Measurements from ENCODE around the gene CREB3. TPM values are rescaled to one million over a fixed set of nuclear protein-coding genes. Genes with fewer than 3 reads are reported as not detected.

CREB3 gene
- total and polyA plus RNA-seq, 9 donors, result 23.5 to 30.7 (median 26.6) TPM

DNA sequence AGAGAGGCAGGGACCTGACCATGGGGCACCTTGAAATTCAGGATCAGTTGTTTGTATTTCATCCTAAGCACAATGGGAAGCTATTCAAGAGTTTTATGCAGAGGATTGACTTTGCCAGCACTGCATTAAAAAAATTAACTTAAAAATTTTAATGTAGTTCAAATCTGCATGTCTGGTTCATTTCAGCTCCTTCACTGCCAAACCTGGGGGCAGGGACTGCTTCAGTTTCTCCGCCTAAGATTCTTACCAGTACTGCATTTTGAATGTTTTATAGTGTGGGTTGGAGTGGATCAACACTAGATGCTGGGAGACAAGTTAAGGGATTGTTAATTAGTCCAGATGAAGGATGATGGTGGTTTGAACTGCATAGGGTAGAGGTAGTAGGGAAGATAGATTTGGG, 37.3 kb downstream of the CREB3 start:
- WGBS (ENCODE audit: insufficient coverage), result no CpG with 5 or more reads among the region's 1 CpG
- no peaks in the 10 kb centered on the region for H3K36me3 ChIP-seq (ENCODE audit: control insufficient read depth, insufficient read depth, low read length)

DNA sequence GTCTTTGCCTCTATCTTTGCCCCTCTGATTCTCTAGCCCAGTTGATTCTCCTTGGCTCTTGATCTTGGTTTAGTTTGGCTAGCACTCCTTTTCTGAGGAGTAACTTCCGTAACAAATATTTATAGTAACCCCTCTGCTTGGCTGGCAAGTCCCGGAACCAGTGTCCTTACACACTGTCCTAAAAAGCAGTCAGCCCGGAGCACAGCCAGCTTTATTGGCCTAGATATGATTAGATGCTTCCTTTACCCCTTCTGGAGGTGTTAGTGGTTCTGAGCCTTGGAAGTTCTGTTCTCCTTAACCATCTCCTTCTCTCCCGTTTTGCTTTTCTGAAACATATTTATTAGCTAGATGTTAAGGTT, 38.6 kb downstream of the CREB3 start:
- DNase-seq, result no peak
- H3K4me3 ChIP-seq (ENCODE audit: low read length), result no peak overlapping the region
- WGBS (ENCODE audit: insufficient coverage), result no CpG with 5 or more reads among the region's 4 CpGs

More for the DNA sequence above, 37.3 kb downstream of the CREB3 start:
- H3K9me3 ChIP-seq (replicated peaks; ENCODE audit: control insufficient read depth, low read depth, low read length), result no peaks in the 10 kb centered on the region
- H3K4me3 ChIP-seq (ENCODE audit: low read length), result no peak overlapping the region
- no peak overlapping the region for H3K27ac ChIP-seq (ENCODE audit: low read length)
- no peak for DNase-seq
- H3K4me1 ChIP-seq (ENCODE audit: control insufficient read depth, insufficient read depth, low read length), result peaks cover 7% of the 10 kb centered on the region
- no peaks in the 10 kb centered on the region for H3K27me3 ChIP-seq (ENCODE audit: control insufficient read depth, insufficient read depth, low read length)

DNA sequence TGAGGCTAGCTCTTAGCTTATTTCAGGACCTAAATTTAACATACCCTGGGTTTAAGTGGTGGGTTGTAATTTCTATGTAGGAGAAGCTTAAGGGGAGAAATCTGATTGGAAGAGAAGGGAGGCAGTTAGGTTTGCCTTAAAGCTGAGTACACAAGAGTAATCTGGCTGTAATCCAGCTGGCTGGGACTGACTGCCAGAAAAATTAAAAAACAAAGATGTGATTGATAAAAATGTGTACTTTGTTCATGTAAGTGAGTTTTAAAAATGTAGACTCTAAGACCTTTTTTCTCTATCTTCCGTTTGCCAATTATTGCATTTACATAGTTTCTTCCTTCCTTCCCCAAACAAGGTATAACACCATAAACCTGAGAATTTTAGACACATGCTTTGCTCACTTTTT, 39.1 kb downstream of the CREB3 start:
- H3K27me3 ChIP-seq (ENCODE audit: control insufficient read depth, insufficient read depth, low read length), result no peaks in the 10 kb centered on the region
- peaks cover 10% of the 10 kb centered on the region for H3K4me1 ChIP-seq (ENCODE audit: control insufficient read depth, insufficient read depth, low read length)
- peak; percentile 50 for DNase-seq
- no peak overlapping the region for H3K4me3 ChIP-seq (ENCODE audit: low read length)
- H3K27ac ChIP-seq (ENCODE audit: low read length), result no peak overlapping the region
- H3K9me3 ChIP-seq (replicated peaks; ENCODE audit: control insufficient read depth, low read depth, low read length), result no peaks in the 10 kb centered on the region
- H3K36me3 ChIP-seq (ENCODE audit: control insufficient read depth, insufficient read depth, low read length), result no peaks in the 10 kb centered on the region
- no CpG with 5 or more reads among the region's 1 CpG for WGBS (ENCODE audit: insufficient coverage)

More for the DNA sequence above, 38.6 kb downstream of the CREB3 start:
- peaks cover 10% of the 10 kb centered on the region for H3K4me1 ChIP-seq (ENCODE audit: control insufficient read depth, insufficient read depth, low read length)
- no peaks in the 10 kb centered on the region for H3K9me3 ChIP-seq (replicated peaks; ENCODE audit: control insufficient read depth, low read depth, low read length)
- H3K27me3 ChIP-seq (ENCODE audit: control insufficient read depth, insufficient read depth, low read length), result no peaks in the 10 kb centered on the region
- no peak overlapping the region for H3K27ac ChIP-seq (ENCODE audit: low read length)
- H3K36me3 ChIP-seq (ENCODE audit: control insufficient read depth, insufficient read depth, low read length), result no peaks in the 10 kb centered on the region

DNA sequence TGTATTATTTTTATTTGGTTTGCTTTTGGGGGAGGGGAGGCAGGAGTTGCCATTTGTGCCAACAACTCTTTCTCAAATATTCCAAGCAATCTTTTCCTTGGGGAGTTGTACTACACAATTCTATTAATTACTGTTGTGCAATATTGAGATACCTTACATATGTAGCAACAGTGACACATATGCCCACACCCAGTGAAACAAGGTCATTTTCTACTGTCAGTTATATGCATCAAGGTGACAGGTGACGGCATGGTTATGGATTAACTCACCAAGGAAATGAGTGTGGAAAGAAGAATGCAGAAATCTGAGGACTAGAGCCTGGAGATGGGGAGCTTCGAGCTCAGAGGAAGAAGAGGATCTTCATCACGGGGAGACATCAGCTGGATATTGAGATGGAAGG, 39.5 kb downstream of the CREB3 start:
- no peaks in the 10 kb centered on the region for H3K9me3 ChIP-seq (replicated peaks; ENCODE audit: control insufficient read depth, low read depth, low read length)
- 81% methylated on average over 3 of the region's 3 CpGs for WGBS (ENCODE audit: insufficient coverage)
- H3K4me3 ChIP-seq (ENCODE audit: low read length), result no peak overlapping the region
- H3K4me1 ChIP-seq (ENCODE audit: control insufficient read depth, insufficient read depth, low read length), result peaks cover 10% of the 10 kb centered on the region
- no peak overlapping the region for H3K27ac ChIP-seq (ENCODE audit: low read length)
- no peak for DNase-seq
- no peaks in the 10 kb centered on the region for H3K36me3 ChIP-seq (ENCODE audit: control insufficient read depth, insufficient read depth, low read length)
- H3K27me3 ChIP-seq (ENCODE audit: control insufficient read depth, insufficient read depth, low read length), result no peaks in the 10 kb centered on the region

DNA sequence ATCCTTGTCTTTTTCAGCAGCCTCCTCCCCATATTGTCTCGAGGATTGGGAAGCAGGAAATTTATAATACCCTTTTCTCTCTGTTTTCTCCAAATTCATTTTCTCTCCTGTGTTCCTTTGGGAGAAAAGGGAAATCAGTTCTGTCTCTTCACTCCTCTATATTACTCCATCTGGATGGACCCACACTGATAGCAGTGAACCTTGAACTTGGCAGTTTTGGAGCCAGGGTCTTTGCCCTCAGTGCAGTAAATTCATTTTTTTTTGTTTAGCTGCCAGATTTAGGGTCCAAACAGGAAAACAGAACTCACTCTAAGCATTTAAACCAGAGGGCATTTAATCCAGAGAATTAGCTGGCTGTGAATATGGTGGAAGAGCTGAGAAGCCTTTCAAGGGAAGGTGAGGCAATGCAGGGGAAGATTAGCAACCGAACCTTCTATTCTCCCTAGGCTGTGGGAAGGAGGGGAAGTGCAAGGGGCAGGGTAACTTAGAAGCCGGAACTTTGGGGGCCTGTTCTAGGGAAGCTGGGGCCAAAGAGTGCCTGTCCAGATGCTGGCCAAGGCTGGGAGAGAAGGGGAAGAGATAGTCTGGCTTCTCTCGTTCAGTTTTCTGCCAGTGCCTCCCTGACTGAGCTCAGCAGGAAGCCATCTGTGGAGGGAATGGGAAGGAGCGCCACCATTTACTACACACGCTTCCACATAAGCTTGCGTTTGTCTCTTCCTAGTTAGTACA, 42.6 kb downstream of the CREB3 start:
- Histone ChIP-seq H3K4me3 (ENCODE audit: low read length) (no peak overlapping the region), H3K4me1 (ENCODE audit: control insufficient read depth, insufficient read depth, low read length) (peaks cover 10% of the 10 kb centered on the region), H3K27ac (ENCODE audit: low read length) (no peak overlapping the region), H3K9me3 (replicated peaks; ENCODE audit: control insufficient read depth, low read depth, low read length) (no peaks in the 10 kb centered on the region), H3K27me3 (ENCODE audit: control insufficient read depth, insufficient read depth, low read length) (no peaks in the 10 kb centered on the region), H3K36me3 (ENCODE audit: control insufficient read depth, insufficient read depth, low read length) (no peaks in the 10 kb centered on the region)
- DNase-seq, result peak; percentile 63
- WGBS (ENCODE audit: insufficient coverage), result 0% methylated on average over 2 of the region's 7 CpGs

DNA sequence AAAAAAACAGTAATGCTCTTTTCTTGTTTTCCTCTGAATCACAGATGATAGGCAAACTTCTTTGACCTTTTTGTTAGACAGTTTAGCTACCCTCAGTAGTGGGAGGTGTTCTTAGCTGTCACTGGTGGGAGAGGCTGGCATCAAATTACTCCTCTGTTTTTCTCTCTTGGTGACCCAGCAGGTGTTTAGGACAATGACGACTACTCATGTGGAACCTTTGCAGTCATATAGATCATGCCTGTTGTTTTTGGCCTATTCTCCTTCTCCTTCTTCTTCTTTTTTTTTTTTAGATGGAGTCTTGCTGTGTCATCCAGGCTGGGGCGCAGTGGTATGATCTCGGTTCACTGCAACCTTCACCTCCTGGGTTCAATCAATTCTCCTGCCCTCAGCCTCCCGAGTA, 43.6 kb downstream of the CREB3 start:
- Histone ChIP-seq H3K4me1 (ENCODE audit: control insufficient read depth, insufficient read depth, low read length) (peaks cover 5% of the 10 kb centered on the region), H3K9me3 (replicated peaks; ENCODE audit: control insufficient read depth, low read depth, low read length) (no peaks in the 10 kb centered on the region), H3K36me3 (ENCODE audit: control insufficient read depth, insufficient read depth, low read length) (no peaks in the 10 kb centered on the region), H3K27me3 (ENCODE audit: control insufficient read depth, insufficient read depth, low read length) (no peaks in the 10 kb centered on the region), H3K27ac (ENCODE audit: low read length) (no peak overlapping the region), H3K4me3 (ENCODE audit: low read length) (no peak overlapping the region)
- DNase-seq, result no peak
- no CpG with 5 or more reads among the region's 4 CpGs for WGBS (ENCODE audit: insufficient coverage)

DNA sequence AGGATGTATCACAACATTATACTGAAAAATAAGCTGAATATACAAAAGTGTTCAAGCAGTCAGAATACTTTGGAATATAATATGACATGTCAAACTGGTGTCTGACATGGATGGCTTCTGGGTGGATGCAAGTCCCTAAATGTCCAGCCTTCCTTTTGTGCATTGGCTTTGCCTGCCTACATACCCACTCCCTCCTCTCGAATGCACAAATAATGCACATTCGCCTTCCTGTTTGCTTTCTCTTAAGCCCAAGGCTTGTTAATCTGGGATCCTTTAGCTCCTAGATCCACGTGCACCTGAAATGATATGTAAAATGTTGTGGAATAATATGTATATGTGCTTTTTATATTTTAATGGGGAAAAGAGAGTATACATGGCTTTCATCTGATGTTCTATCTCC, 46.0 kb downstream of the CREB3 start:
- Histone ChIP-seq H3K9me3 (replicated peaks; ENCODE audit: control insufficient read depth, low read depth, low read length) (no peaks in the 10 kb centered on the region), H3K27ac (ENCODE audit: low read length) (no peak overlapping the region), H3K4me1 (ENCODE audit: control insufficient read depth, insufficient read depth, low read length) (peaks cover 4% of the 10 kb centered on the region), H3K27me3 (ENCODE audit: control insufficient read depth, insufficient read depth, low read length) (no peaks in the 10 kb centered on the region), H3K36me3 (ENCODE audit: control insufficient read depth, insufficient read depth, low read length) (no peaks in the 10 kb centered on the region), H3K4me3 (ENCODE audit: low read length) (no peak overlapping the region)
- WGBS (ENCODE audit: insufficient coverage), result no CpG with 5 or more reads among the region's 3 CpGs
- no peak for DNase-seq

DNA sequence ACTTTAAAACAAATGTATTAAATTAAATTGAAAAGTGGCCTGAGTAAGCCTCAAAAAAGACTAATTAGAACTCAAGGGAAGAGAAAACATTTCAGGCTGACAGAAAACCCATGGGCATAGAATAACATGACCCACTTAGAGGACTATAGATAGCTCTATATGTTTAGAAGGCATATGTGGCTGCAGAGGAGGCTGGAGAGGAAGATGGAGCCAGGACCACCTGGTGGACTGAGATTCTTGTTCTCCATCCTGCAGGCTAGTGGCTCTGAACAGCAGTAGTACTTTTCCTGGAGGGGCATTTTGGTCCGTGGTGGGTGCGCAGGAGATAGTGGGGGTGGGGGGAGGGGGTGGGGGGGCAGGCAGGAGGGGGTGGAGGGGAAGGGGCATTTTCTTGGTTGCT, 48.6 kb downstream of the CREB3 start:
- whole genome bisulfite sequencing (ENCODE audit: insufficient coverage), result no CpG with 5 or more reads among the region's 2 CpGs
- no peaks in the 10 kb centered on the region for H3K9me3 ChIP-seq (replicated peaks; ENCODE audit: control insufficient read depth, low read depth, low read length)

DNA sequence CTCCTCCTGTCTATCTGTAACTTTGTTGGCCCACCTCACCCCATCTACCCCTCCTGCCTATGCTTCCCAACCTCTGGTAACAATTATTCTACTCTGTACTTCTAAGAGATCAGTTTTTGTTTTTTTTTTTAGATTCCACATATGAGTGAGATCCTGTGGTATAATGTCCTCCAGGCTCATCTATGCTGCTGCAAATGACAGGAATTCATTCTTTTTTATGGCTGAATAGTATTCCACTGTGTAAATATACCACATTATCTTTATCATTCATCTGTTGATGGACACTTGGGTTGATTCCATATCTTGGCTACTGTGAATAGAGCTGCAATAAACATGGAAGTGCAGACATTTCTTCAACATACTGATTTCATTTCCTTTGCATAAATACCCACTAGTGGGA, 51.0 kb downstream of the CREB3 start:
- H3K27me3 ChIP-seq (ENCODE audit: control insufficient read depth, insufficient read depth, low read length), result no peaks in the 10 kb centered on the region
- no peak for DNase-seq
- H3K27ac ChIP-seq (ENCODE audit: low read length), result no peak overlapping the region
- no peaks in the 10 kb centered on the region for H3K4me1 ChIP-seq (ENCODE audit: control insufficient read depth, insufficient read depth, low read length)
- H3K36me3 ChIP-seq (ENCODE audit: control insufficient read depth, insufficient read depth, low read length), result no peaks in the 10 kb centered on the region
- H3K9me3 ChIP-seq (replicated peaks; ENCODE audit: control insufficient read depth, low read depth, low read length), result no peaks in the 10 kb centered on the region
- H3K4me3 ChIP-seq (ENCODE audit: low read length), result no peak overlapping the region

More for the DNA sequence above, 48.6 kb downstream of the CREB3 start:
- Histone ChIP-seq H3K4me3 (ENCODE audit: low read length) (no peak overlapping the region), H3K4me1 (ENCODE audit: control insufficient read depth, insufficient read depth, low read length) (no peaks in the 10 kb centered on the region), H3K36me3 (ENCODE audit: control insufficient read depth, insufficient read depth, low read length) (no peaks in the 10 kb centered on the region), H3K27me3 (ENCODE audit: control insufficient read depth, insufficient read depth, low read length) (no peaks in the 10 kb centered on the region), H3K27ac (ENCODE audit: low read length) (no peak overlapping the region)
- DNase-seq, result no peak

Data from muscle of leg (tissue), 11 donors.